Coronary artery (tissue), 2 donors: Measurements from ENCODE around the gene GJB4.

ENCODE experiments used
- DNase-seq: peaks from one replicate; pipeline ENCODE4 v3.0.0-alpha.2; 2017; ENCODE audit warnings: low spot score
- H3K27ac ChIP-seq, 2 donors: fragments of 200-600 bp; sonication (generic); one replicate each; pipeline ENCODE4 v1.5.1; 2016 to 2019
- H3K4me3 ChIP-seq: fragments of 200-600 bp; sonication (generic); 2 replicates; pipeline ENCODE4 v1.5.1; 2016; ENCODE audit warnings: mild to moderate bottlenecking, moderate library complexity
- TF ChIP-seq, protein P1 (sequence below): fragments of 200-600 bp; sonication (generic); IDR thresholded peaks from one replicate; pipeline ENCODE4 v1.5.1; 2019; ENCODE audit warnings: antibody characterized with exemption

The GJB4 gene

DNA sequence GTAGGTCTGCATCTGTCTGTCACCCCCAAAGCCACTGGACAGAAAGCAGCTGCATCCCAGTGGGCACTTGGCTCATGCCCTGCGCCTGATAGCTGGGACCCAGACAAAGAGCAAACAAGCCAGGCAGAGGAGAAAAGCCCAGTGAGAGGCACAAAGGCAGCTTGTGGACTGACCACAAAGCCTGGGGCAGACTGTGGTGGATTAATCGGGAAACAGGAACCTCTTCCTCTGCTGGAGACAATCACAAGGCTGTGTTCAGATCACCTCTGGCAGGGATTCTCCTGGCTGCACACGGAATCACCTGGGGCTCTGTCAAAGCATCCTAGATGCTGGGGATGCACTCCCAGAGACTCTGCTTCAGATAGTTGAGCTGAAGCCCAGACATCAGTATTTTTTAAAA is 19.9 kb upstream of the GJB4 start:
- TF ChIP-seq, protein P1, sequence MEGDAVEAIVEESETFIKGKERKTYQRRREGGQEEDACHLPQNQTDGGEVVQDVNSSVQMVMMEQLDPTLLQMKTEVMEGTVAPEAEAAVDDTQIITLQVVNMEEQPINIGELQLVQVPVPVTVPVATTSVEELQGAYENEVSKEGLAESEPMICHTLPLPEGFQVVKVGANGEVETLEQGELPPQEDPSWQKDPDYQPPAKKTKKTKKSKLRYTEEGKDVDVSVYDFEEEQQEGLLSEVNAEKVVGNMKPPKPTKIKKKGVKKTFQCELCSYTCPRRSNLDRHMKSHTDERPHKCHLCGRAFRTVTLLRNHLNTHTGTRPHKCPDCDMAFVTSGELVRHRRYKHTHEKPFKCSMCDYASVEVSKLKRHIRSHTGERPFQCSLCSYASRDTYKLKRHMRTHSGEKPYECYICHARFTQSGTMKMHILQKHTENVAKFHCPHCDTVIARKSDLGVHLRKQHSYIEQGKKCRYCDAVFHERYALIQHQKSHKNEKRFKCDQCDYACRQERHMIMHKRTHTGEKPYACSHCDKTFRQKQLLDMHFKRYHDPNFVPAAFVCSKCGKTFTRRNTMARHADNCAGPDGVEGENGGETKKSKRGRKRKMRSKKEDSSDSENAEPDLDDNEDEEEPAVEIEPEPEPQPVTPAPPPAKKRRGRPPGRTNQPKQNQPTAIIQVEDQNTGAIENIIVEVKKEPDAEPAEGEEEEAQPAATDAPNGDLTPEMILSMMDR, result no peak

DNA sequence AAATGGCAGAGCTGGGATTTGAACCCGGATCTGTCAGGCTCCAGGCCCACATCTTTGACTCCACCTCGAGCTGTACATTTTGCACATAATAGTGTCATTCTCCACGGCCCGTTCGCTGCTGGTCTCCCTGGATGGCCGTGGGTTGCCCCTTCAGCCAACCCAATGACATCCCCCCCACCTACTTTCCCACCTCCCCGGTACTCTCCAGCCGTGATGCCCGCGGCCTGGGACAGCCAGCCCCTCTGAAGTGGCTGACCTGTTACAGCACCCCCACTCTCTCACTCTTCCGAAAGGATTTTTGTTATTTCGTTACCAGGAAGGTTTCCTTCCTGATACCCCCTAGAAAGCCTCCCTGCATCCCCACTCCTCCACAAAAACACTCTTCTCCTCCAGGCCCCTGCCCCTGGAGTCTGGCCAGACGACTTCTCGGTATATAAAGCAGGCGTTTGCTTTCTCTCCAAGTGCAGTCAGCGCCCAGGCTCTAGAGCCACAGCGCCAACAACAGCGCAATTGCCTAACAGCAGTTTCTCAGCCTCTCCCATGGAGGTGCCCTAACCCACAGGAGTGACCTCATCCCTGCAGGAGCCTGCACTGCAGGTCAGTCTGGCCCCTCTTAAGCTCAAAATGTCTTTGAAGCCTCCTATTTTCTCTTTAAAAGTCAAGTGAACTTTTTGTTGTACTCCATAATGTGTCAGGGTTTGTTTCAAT is 19.2 kb upstream of the GJB4 start:
- no peak for DNase-seq
- no peak overlapping the region for H3K4me3 ChIP-seq
- H3K27ac ChIP-seq, result no peak overlapping the region
- TF ChIP-seq, protein P1, result no peak

More for the DNA sequence above, 19.9 kb upstream of the GJB4 start:
- Histone ChIP-seq H3K4me3 (no peak overlapping the region), H3K27ac (no peak overlapping the region)
- no peak for DNase-seq

DNA sequence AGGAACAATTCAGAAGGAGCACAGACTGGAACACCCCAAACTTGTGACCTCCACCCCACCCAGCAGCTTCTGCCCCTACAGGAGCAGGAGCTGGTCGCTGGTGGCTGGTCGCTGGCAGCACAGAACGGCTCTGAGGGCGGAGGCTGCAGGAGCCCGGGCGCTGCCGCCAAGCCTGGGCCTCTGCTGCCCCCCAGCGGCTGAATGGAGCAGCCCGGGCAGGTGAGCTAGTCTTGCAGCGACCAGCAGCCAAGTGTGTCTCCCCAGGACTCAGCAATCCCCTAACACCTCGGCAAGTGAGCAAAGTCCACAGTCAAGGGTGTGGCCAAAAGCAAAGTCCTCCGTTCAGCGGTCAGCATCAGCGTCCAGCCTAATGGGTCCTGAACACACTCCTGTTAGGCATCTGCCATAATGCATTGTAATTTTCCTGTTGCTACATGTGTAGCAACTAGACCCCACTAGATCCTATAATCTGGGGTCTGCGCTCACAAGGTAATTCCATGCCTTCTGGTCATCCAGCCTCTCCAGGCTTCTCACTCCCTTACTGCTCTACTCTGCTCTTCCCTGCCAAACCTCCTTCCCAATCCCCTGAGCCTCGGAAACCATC is 16.8 kb upstream of the GJB4 start:
- no peak overlapping the region for H3K27ac ChIP-seq
- TF ChIP-seq, protein P1, result peak; percentile 97
- no peak overlapping the region for H3K4me3 ChIP-seq
- no peak for DNase-seq

DNA sequence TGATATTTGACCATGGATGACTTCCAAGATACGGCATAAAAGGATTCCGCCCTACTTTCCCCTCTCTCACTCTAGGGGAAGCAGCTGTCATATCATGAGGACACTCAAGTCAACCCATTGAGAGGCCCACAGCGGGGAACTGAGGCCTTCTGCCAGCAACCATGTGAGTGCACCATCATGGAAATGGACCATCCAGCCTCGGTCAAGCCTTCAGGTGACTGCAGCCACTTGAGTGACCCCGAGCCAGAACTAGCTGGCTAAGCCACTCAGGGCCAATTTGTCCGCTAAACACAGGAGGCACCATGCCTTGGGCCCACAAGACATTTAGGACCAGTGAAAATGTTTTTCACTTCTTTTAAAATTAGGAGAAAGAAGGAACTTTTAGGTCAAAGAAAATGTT is 15.8 kb upstream of the GJB4 start:
- no peak for DNase-seq
- no peak overlapping the region for H3K4me3 ChIP-seq
- H3K27ac ChIP-seq, result no peak overlapping the region
- TF ChIP-seq, protein P1, result no peak

DNA sequence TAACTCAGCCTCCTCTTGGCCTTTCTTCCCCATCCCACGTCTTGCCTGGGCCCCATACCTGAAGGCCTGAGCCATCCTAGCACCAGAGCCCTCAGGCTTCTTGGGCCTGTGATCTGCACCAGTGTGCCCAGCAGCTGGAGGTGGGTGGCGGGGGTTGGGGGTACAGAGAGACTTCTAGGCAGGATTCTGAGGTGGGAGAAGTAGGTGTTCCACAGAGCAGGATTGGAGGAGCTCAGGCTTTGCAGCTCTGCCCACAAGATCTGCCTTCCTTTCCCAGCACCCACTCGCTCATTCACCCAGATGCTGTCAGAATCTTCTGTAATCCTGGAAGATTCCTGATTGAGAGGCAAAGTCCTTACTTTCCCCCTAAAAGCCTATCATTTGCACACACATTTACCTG is 14.7 kb upstream of the GJB4 start:
- DNase-seq, result no peak
- H3K27ac ChIP-seq, result no peak overlapping the region
- H3K4me3 ChIP-seq, result no peak overlapping the region
- TF ChIP-seq, protein P1, result no peak

DNA sequence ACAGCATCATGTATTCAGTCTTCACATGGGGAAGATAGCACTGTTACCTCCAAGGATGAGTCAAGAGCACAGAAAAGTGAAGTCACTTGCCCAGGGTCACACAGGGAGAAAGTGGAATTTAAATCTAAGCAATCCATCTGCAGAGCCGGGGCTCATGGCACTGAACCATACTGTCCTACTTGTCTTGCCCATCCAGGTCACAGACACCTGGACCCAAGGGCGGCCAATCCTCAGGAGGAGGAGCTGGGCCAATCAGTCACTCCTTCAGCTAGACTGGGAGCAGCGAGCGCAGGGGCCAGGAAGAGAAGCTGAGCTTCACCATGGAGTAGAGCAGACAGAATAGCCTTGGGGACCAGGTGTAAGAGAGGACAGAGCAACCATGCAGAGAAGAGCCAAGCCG is 13.9 kb upstream of the GJB4 start:
- Histone ChIP-seq H3K27ac (no peak overlapping the region), H3K4me3 (no peak overlapping the region)
- TF ChIP-seq, protein P1, result no peak
- no peak for DNase-seq

DNA sequence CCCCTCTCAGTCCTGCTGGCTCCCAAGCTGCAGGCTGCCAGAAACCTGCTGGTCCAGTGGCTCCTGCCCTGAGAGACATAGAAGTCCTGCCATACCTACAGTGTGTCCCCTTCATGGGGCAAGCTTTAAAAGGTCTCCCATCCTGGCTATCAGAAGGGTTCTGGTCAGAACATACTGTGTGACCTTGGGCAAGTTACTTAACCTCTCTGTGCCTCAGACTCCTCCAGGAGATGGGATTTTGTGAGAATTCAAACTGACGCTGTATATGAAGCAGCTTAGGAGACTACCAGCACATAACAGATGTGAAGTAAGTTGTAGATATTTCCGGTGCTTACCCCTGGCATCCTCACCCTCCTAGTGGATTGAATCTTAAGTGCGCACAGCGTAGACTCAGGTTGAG is 13.4 kb upstream of the GJB4 start:
- TF ChIP-seq, protein P1, result no peak
- DNase-seq, result no peak
- H3K27ac ChIP-seq, result no peak overlapping the region
- H3K4me3 ChIP-seq, result no peak overlapping the region
